ENCODE results near the gene TCF7L2.

The TCF7L2 gene

DNA sequence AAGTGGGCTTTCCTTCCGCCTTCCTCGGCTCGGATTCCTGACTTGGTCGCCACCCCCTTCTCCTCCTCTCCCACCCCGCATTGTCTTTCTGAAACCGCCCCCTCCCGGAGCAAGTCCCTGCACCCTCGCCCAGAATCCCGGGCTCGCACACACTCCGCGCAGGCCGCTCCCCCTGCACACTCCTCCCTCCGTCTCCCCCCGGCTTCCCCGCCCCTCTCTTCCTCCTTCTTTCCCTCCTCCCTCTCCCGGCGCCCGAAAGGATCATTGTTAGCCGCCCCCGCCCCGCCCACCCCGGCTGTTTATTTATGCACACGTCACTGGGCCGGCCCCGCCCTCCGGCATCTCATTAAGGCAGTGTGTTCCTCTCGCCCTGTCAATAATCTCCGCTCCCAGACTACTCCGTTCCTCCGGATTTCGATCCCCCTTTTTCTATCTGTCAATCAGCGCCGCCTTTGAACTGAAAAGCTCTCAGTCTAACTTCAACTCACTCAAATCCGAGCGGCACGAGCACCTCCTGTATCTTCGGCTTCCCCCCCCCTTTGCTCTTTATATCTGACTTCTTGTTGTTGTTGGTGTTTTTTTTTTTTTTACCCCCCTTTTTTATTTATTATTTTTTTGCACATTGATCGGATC is at the start of gene TCF7L2:
TCF7L2 (plus strand) TSS at position 373 of the 633 bp plus-strand sequence. CDS start 510 bp downstream, outside the sequence.
- peak; percentile 56 for DNase-seq (ENCODE audit: low spot score)

DNA sequence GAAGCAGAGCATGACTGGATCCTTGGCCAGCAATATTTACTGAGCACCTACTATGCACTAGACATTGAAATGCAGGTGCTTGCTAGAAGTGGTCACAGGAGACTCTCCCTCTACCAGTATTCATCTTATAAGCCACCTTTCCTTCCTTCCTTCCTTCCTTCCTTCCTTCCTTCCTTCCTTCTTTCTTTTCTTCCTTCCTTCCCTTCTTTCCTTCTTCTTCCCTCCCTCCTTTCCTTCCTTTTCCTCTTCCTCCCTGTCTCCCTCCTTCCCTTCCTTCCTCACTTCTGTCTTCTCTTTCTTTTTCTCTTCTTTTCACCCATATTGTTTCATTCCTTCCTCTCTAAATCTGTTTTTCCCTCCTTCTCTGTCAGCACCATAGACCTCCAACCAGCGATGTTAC is 47.3 kb upstream of the TCF7L2 start:
- no peak for DNase-seq (ENCODE audit: low spot score)

DNA sequence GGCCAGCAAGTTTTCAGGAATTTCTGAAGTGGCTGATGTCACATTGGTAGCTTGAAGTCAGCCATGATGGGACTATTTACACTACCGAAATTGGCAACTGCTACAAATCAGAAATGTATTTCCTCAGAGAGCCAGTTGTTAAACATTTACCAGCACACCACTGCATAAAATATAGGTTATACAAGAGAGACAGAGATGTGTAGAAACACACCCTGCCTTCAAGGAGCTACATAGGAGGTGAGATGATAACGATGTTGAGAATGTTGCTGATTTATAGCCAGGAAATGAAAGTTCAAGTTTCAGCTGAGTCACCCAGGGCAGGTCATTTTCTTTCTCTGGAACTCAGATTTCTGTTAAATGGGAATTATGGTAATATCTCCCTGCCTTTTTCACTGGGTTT is 46.0 kb upstream of the TCF7L2 start:
- DNase-seq (ENCODE audit: low spot score), result no peak

DNA sequence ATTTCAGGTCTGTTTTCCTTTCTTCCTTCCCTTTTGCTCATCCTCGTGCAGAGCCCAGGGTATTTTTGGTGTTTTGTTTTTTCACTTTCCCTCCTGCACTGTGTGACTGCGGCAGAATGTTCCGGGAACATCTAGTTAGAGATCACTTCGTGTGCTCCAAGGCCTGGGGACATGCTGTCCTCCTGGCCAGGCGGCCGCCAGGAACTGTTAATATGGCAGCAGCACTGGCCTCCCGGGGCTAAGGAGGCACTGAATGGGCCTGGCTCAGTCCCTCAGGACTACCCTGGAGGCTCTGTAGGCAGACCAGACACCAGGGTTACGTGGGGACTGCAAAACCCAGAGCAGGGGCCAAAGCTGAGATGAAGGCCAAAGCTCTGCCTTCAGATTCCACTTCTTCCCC is 43.1 kb upstream of the TCF7L2 start:
- DNase-seq (ENCODE audit: low spot score), result no peak

DNA sequence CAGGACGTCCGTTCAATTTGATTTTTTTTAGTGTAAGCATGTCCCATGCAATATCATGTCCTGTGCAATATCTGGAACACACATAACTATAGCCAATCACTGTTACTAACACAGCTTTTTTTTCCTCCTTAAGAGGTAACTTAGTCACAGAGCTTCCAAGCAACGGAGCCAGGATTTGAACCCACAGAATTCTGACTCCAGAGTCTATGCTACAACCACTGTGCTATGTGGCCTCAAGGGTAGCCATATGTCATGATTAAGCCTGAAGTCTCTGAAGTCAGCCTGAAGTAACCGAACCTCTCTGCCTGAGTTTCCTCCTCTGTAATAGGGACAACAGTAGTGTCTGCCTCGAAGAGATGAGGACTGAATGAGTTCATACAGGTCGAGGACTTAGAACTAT is 42.2 kb upstream of the TCF7L2 start:
- DNase-seq (ENCODE audit: low spot score), result no peak

DNA sequence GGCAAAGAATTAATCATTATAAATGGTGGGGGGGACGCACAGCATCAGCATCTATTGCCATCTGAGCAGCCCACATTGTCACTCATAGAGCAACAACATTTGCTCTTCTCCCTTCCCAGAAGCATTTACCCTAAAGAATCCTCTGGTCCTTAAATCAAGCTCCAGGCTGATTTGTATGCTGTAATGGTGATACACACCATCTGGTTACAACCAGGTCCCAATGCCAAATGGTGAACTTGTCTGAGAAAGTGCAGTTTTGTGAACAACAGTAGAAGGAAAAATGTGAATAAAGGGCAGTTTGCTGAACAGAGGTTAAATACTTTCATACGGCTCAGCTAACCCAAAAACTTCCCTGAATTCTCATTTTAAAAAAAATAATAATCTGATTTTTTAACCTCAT is 38.8 kb upstream of the TCF7L2 start:
- DNase-seq (ENCODE audit: low spot score), result no peak

DNA sequence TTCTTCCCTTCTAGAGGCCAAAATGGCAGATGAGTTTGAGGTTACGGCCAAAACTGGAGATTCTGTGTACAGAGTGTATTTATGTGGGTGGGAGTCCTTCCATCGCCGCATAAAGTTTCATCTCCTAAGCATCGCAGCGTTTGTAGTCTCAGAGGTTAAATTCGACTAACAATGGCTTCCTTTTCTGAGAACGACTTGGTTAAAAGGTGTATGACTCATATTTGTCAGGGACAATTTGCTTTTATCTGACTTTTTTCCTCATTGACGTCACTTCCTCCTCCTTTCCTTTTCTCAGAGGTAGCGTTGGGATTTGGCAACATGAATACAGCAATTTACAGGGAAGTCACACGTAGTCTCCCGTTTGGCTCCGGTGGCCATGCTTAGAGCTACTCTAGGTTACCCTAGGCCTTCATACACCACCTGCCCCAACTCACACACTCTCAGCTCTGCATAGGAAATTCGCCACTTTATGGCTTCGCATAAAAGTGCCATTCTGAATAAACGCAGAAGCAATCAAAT is 37.6 kb upstream of the TCF7L2 start:
- DNase-seq (ENCODE audit: low spot score), result no peak

DNA sequence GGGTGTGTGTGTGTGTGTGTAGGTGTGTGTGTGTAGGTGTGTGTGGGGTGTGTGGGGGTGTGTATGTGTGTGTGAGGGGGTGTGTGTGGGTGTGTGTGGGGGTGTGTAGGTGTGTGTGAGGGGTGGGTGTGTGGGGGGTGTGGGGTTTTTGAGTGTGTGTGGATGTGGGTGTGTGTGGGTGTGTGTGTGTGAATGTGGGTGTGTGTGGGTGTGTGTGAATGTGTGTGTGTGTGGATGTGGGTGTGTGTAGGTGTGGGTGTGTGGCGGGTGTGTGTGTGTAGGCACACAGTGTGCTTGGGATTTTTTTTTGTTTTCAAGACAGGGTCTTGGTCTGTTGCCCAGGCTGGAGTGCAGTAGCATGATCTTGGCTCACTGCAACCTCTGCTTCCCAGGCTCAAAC is 36.8 kb upstream of the TCF7L2 start:
- no peak for DNase-seq (ENCODE audit: low spot score)

DNA sequence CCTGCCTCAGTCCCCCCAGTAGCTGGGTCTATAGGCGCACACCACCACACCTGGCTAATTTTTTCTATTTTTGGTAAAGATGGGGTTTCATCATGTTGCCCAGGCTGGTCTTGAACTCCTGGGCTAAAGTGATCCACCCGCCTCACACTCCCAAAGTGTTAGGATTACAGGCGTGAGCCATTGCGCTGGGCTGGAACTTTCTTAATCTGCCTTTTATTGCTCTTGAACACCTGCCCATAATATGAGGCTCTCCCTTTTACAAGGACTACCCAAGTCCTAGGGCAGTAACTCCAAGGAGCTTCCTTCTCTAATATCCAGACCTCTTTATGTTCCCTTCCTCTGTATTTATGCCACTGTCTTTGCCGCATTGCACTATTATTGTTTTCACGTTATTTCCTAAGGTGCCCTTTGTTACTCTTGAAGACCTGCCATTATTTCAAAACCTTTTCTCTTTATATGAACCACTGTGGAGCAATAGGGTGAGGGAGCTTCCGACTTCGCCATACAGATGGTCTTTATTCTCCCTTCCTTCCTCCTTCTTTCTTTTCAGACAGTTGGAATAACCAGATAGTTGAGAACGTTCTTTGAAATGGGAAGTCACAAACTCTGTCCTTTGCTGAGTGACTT is 36.3 kb upstream of the TCF7L2 start:
- DNase-seq (ENCODE audit: low spot score), result no peak

DNA sequence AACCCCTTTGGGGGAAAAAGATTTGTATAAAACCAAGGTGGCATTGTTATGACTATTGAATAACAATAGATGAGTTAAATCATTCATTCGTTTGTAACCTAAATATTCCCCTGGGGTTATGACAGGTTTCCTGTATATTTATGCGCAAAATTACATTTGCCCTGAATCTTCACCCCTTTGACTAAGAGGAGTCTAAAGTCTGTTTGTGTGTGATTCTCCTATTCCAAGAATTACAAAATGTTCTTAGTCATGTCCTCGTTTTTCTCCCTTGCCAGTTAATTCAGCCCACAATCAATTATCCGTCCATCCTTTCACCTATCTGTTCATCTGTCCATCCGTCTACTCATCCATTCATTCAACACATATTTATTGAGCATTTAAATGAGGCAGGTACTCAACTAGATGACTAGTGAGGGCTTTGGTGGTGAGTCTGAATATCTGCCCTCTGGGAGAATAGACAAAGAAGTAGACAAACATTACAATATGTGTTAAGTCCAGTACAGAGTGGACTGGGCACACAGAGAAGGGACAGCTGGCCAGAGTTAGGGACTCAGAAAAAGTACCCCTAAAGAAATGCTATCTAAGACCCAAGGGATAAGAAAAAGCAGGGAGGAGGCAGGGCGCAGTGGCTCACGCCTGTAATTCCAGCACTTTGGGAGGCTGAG is 35.6 kb upstream of the TCF7L2 start:
- DNase-seq (ENCODE audit: low spot score), result no peak

DNA sequence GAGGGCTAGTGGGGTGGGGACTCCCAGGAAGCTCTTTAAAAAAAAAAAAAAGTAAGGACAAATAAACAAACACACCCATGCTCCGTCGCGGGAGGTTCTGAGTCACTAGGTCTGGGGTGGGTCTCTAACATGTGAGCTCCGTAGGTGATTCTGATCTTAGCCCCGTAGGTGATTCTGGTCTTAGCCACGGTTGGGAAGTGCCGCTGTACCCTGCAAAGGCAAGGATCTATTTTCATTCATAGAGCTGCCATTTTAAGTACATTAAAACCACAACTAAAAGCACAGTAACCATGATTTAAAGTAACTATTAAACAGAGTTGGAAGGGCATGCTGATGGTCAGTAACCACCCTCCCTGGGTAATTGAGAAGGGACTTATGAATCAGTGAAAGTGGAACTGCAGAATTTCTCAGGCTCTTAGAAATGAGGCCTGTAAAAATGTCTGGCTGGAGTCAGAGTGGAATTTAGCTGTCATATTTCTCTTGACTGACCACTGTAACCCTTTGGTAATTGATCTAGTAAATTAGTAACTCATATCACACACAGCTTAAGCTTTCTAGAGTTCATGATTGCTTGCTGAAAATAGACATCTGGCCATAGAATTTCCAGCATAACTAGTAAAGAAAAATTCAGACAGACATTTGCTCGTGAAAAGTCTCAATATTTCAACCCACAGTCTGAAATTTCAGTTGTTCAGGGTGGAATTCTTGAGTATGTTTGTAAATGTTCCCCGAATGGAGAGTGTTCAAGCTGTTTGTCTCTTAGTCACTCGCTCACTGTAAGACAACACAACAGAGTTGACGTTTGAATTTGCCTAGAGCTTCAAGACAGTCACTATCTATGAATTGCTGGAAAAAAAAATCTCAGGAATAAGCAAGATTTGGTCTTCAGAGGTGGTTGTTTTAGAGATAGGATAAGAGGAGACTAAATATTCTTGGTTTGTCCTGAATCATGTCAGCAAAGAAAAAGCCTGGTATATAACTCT is 34.2 kb upstream of the TCF7L2 start:
- no peak for DNase-seq (ENCODE audit: low spot score)

DNA sequence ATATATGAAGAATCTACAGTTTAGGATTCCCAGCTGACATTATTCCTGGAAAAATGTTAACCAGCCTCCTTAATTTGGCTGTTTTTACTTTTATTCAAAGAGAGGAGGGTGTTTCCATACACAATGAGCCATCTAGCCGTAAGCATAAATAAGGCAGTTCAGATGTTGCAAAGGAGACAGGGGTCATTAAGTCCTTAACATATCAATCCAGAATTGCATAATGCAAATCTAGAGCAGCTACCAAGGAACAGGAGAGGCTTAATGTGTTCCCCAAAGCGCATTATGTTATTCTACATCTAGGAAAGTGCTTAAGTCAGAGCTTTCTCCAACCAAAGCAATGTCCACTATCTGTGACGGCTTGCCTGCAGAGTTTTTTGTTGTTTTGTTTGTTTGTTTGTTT is 32.4 kb upstream of the TCF7L2 start:
- no peak for DNase-seq (ENCODE audit: low spot score)

DNA sequence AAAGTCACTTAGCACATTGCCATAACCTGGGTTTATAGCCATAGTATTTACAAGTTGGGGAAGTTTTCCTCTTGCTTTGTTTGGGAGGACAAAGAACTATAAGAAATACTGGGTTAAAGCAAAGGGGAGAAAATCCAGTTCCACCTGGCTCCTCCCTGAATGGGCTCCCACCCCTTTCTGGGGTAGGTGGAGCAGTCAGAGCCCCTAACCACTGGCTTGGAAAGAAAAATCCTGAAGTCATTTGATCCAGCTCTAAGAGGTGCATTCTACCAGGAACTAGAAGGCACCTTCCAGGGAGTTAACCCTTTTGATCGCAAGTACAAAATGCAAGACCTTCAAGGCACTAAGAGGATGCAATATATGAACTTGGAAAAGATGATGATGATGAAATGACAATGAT is 31.3 kb upstream of the TCF7L2 start:
- DNase-seq (ENCODE audit: low spot score), result no peak

DNA sequence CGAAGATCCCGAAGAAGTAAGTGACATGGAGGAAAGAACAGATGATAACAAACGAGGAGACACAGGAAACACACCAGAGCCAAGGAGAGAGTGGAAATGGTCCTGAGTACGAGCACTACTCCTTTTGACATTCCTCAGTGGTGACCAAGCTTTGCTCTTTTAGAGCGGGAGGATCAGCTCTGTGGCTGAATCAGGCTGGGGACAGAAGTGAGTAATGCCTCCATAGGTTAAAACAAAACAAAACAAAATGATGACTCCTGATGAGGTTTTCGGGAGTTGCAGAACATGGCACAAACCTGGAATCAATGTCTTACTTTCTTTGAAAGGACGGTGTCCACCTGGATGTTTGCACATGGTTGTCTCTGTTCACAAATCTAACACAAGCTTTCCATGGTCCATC is 30.3 kb upstream of the TCF7L2 start:
- DNase-seq (ENCODE audit: low spot score), result no peak

DNA sequence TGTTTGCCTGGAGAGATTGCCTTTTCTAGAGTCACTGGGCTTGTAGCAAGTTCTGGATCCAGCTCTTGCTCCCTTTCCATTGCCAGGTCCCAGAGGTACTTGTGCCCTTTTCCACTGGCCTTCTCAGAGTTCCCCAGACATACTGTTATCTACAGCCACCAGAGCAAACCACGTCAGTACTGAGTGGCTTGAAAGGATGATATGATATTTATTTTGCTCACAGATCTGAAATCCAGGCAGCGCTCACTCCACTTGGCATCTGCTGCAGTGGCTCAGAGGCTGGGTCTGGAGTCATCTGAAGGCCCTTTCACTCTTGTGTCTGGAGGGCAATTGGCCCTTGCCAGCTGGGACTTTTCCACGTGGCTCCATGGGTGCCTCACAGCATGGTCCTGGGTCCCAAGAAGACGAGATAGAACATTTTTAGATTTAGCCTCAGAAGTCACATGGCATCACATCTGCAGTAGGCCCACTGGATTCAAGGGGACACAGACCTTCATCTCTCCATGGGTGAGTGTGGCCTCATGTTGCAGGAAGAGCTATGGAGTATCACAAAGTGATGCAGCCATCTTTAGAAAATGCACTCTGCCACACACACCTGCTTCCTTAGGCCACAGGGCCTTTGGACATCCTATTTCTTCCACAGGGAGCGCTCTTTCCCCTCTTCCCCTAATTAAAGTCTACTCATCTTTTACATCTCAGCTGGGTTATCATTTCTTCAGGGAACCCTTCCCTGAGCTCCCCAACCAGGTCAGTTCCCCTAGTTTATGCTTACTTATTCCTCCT is 22.9 kb upstream of the TCF7L2 start:
- no peak for DNase-seq (ENCODE audit: low spot score)

DNA sequence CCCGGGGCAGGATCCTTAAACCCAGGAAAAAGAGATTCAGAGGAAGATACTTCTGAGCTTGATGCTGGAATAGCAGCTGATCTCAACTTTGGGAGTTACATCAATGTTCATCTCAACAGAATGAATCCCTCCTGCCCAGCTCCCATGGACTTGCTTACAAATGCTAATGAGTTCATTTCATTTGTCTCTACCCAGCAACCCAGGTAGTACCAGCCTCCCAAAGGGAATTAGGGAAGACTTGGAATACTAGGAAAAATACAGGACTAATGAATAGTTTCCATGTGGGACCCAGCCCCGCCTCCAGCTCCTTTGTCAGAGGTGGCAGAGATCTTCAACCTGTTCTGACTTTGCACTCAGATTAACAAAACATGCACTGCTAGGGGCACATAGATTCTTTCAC is 22.1 kb upstream of the TCF7L2 start:
- no peak for DNase-seq (ENCODE audit: low spot score)

DNA sequence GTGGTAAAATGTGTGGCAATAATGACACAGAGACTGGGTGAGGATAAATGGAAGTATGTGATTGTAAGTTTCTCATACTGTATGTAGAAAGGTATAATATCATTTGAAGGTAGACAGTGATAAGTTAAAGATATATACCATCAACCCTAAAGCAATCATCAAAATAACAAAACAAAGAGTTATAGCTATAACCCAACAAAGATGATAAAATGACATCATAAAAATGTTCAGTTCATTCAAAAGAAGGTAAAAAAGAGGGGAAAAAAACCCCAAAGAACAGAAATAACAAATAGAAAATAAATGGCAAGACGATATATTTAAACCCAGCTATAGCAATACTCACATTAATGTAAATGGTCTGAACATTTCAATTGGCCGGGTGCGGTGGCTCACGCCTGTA is 17.4 kb upstream of the TCF7L2 start:
- DNase-seq (ENCODE audit: low spot score), result no peak

DNA sequence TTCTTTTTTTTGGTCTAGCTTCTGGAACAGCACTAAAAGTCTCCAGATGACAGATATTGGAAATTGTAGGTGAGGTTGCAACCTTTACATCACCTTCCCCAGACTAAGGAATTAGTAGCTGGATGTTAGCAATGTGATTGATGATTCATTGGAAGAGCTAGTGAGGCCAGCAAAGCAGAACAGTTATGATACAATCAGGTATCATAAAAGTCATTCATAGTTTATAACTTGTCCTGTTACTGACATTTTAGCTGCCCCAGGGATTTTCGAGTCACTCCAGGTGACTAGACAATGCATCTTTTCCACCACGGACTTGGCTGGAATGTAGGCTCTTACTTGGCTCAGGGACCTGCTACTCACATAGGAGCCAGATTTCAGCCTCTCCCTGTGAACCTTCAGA is 15.9 kb upstream of the TCF7L2 start:
- no peak for DNase-seq (ENCODE audit: low spot score)

DNA sequence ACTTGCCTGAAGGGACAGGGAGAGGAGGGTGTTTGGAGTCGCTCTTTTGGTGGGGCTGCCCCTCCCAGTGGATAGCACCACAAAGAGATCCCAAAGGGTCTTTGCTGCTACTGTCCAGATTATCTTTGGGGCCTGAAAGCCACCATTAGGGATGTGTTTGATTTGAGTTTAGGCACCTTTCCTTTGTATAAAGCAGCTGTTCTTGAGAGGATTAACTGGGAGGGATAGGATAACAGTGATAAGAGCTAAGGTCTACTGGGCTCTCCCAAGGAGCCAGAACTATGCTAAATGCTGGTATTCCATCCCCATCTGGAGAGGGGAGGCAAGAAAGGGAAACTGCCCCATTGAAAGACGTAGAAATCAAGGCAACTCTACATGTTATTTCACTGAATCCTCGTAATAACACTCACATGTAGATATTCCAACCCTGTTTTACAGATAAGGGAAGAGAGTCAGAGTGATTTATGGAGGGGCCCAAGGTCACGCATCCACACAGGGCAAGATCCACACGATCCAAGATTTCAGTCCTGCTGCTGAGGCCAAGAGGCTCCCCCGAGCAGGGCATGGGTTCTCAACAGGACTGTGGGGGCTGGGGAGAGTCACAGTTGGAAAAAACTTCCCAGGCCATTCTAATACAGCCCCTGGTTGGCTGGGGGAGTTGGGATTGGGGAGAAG is 11.1 kb upstream of the TCF7L2 start:
- no peak for DNase-seq (ENCODE audit: low spot score)

DNA sequence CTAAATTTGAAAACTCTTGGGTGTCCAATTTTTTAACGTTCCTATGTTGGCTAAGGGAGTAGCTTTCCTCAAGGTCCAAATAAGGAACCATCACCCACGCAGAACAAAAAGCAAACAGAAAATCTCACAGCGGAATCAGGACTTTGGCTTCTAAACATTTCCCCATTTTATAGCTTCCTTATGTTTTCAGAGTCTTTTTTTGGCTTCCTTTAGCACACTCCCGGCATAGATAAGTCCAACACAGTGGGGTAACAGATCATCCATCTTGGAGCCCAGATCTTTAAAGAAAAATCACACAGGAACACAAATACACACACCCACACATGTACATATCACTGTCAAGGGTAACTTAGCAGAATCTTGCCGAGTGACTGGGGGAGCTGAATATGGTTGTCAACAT is 4.2 kb upstream of the TCF7L2 start:
- no peak for DNase-seq (ENCODE audit: low spot score)

DNA sequence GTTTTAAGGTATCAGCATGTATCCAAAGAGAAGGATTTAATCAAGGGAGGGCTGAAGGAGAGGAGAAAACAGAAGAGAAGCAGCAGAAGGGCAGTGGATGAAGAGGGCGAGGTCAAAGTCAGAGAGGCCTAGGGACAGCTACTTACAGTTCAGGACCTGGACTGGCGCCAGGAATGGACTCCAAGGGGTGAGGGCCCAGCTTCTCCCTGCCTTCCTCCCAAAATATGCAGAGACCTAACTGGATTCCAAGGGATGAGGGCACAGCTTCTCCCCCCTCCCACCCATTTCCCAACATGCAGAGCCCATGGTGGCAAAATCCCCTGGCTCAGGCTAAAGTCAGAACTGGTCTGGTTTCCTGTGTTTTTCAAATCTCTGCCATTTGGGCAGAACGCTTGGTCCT is 3.4 kb upstream of the TCF7L2 start:
- DNase-seq (ENCODE audit: low spot score), result no peak

All from CD4-positive, alpha-beta T cell treated with Interleukin-6 at 100 ng/mL for 8 hours (primary cell).